GM12874 (cell line): ENCODE data around the gene TAS2R40.

Experiments
- CTCF ChIP-seq: IDR thresholded peaks from 2 replicates; pipeline ENCODE4 v1.5.1; 2011; ENCODE audit warnings: low read depth, mild to moderate bottlenecking, control low read depth, low read length, moderate library complexity; ENCODE audit not compliant: insufficient read depth

The TAS2R40 gene

DNA sequence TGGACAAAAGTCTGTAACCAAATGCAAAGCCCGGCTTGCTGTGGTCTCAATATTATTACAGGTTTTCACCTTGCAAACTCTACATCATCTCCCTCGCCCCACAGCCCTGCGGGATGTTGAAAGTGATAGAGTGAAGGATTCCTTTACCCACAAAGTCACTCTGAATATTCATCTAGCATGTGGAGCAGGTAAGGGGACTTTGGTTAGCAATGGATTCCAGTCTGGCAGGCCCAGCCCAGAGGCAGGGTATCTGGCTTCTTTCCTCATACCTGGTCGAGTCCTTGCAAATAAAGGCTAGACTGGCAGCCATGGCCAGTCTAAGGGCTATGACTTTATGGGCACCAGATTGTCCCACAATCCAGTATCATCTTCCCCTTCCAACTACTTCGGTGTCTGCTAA, 3.2 kb downstream of the TAS2R40 start:
- no peak for TF ChIP-seq CTCF

DNA sequence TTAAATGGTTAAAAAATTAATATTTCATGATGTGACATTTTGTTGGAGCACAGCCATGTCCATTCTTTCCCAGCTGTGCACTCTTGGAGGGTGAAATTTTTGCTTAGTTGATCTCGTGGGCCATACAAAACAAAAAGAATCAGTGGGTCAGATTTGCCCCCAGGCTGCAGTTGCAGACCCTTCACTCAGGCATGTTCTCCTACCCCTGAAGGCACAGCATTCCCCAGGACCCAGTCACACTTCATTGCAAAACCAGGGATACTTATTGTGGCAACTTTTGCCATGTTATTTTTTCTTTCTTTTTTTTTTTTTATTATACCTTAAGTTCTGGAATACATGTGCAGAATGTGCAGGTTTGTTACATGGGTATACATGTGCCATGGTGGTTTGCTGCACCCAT, 6.0 kb downstream of the TAS2R40 start:
- no peak for TF ChIP-seq CTCF

GRCh38 chr7:143229054-143229790, 7.4 kb downstream of the TAS2R40 start:
- TF ChIP-seq CTCF, result no peak

DNA sequence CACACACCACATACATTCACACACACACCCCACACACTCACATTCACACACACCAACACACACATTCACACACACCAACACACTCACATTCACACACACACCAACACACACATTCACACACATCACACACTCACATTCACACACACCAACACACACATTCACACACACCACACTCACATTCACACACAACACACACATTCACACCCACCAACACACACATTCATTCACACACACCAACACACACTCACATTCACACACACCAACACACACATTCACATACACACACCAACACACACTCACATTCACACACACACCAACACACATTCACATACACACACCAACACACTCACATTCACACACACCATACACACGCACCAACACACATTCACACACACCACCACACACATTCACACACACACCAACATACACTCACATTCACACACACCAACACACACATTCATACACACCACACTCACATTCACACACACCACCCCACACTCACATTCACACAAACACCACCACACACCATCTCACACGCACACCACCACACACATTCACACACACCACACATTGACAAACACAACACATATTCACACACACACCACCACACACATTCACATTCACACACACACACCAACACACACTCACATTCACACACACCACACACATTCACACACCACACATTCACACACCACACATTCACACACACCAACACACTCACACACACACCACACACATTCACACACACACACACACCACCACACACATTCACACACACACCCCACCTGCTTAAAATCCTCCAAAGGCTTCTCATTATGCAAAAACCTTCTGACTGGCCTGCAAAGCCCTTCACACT, 9.0 kb downstream of the TAS2R40 start:
- TF ChIP-seq CTCF, result no peak

DNA sequence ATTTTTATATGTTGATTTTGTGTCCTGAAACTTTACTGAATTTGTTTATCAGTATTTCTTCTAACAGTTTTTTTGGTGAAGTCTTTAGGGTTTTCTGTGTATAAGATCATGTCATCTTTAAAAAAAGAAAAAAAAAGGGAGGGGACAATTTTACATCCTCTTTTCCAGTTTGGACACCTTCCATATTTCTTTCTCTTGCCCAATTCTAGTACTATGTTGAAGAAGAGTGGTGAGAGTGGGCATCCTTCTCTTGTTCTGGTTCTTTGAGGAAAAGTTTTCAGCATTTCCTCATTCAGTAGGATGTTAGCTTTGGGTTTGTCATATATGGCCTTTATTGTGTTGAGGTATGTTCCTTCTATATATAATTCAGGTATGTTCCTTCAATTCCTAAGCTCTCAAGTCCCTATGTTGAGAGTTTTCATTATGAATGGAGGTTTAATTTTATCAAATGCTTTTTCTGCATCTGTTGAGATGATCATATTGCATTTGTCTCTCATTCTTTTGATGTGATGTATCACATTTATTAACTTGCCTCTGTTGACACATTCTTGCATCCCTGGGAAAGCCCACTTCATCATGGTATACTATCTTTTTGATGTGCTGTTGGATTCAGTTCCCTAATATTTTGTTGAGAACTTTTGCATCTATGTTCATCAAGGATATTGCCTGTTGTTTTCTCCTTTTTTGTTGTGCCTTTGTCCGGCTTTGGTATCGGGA, 12.1 kb downstream of the TAS2R40 start:
- no peak for TF ChIP-seq CTCF

DNA sequence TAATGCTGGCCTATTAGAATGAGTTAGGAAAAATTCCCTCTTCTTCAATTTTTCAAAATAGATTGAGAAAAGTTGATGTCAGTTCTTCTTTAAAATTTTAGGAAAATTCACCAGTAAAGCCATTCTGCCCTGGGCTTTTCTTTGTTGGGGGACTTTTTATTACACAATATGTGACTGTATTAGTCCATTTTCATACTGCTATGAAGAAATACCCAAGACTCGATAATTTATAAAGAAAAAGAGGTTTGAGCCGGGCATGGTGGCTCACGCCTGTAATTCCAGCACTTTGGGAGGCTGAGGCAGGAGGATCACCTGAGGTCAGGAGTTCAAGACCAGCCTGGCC, 12.7 kb downstream of the TAS2R40 start:
- no peak for TF ChIP-seq CTCF

- no peak for TF ChIP-seq CTCF
These were observed 13.7 kb downstream of the TAS2R40 start for GRCh38 chr7:143235561-143235960.
